Measurements from ENCODE around the gene NDFIP1.
"Not testable (repeated sequence)": the region's sequence is repeated elsewhere in the genome, so short reads cannot be mapped to it uniquely, and the experiment has no call there.

NDFIP1 gene

GRCh38 chr5:142159354-142159753 lies 50.8 kb downstream of the NDFIP1 start:
- DNase-seq, result no peak

- DNase-seq, result no peak
Measured at GRCh38 chr5:142164315-142164714, 55.7 kb downstream of the NDFIP1 start.

- DNase-seq, result no peak
Measured at GRCh38 chr5:142166754-142167153, 58.2 kb downstream of the NDFIP1 start.

GRCh38 chr5:142167458-142167857 lies 58.9 kb downstream of the NDFIP1 start:
- DNase-seq, result no peak

- no peak for DNase-seq
Measured at GRCh38 chr5:142168365-142168764, 59.8 kb downstream of the NDFIP1 start.

- DNase-seq, result no peak
Measured at GRCh38 chr5:142170254-142170953, 61.8 kb downstream of the NDFIP1 start.

GRCh38 chr5:142171270-142171669 lies 62.7 kb downstream of the NDFIP1 start:
- no peak for DNase-seq

- DNase-seq, result no peak
Measured at GRCh38 chr5:142175039-142175438, 66.5 kb downstream of the NDFIP1 start.

GRCh38 chr5:142175461-142176142 lies 67.0 kb downstream of the NDFIP1 start:
- DNase-seq, result no peak

GRCh38 chr5:142176255-142176654 lies 67.7 kb downstream of the NDFIP1 start:
- no peak for DNase-seq

- no peak for DNase-seq
Measured at GRCh38 chr5:142178651-142179050, 70.1 kb downstream of the NDFIP1 start.

- no peak for DNase-seq
Measured at GRCh38 chr5:142179776-142180387, 71.3 kb downstream of the NDFIP1 start.

GRCh38 chr5:142181096-142181495 lies 72.5 kb downstream of the NDFIP1 start:
- no peak for DNase-seq

GRCh38 chr5:142181547-142182163 lies 73.1 kb downstream of the NDFIP1 start:
- no peak for DNase-seq

- no peak for DNase-seq
Measured at GRCh38 chr5:142182840-142183239, 74.3 kb downstream of the NDFIP1 start.

- no peak for DNase-seq
Measured at GRCh38 chr5:142183561-142183960, 75.0 kb downstream of the NDFIP1 start.

GRCh38 chr5:142184988-142185387 lies 76.4 kb downstream of the NDFIP1 start:
- no peak for DNase-seq

GRCh38 chr5:142186514-142186856 lies 77.9 kb downstream of the NDFIP1 start:
- no peak for DNase-seq

- no peak for DNase-seq
Measured at GRCh38 chr5:142186857-142187594, 78.4 kb downstream of the NDFIP1 start.

- not testable (repeated sequence) for DNase-seq
Measured at GRCh38 chr5:142188691-142189090, 80.1 kb downstream of the NDFIP1 start.

GRCh38 chr5:142189813-142190212 lies 81.2 kb downstream of the NDFIP1 start:
- DNase-seq, result no peak

- no peak for DNase-seq
Measured at GRCh38 chr5:142191776-142192175, 83.2 kb downstream of the NDFIP1 start.

All from NCI-H1694 treated with DMSO at 0.1 percent for 48 hours (cell line).